T1000 (cell line): Measurements from ENCODE around the gene PPHLN1.
A peak's percentile ranks its signal among the peaks of the same experiment; 100 is the strongest.

ENCODE experiments used
- DNase-seq: peaks from one replicate; lab custom pipeline; 2025; ENCODE audit warnings: mixed read lengths; lab: John Stamatoyannopoulos, UW

PPHLN1 gene

DNA sequence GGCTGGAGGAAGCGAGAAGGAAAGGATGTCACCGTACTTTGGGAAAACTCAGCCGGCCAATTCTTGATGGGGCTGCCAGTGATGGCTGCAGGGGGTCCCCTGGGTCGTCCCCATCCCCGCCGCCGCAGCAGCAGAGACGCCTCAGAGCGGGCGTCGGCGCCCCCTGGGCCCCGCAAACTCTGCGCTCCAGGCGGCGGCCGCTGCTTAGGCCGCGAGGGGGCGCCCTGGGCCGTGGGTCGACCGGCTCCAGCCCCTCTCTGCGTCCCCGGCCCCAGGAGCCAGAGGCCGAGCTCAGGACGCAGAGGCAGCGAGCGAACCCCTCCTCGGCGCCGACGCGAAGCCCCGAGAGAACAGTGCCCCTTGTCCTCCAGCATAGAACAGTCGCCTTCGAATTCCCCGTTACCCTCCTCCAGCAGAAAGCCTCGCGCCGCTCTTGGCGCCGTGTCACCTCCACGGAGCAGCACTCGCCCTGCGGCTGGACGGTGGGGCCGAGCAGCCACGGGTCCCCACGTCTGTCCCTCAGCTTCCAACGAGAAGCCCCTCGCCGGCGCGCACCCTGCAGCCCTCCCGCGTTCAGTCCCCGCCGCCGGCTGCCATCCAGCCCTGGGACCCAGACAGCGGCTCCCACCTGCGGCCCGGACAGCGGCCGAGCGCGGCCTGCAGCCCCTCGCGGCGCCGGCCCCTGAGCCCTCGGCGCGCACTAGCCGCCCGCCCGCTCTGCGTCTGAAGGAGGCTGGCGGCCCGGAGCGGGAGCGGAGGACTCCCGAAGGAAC, 157.0 kb downstream of the PPHLN1 start:
- DNase-seq, result peak; percentile 69

DNA sequence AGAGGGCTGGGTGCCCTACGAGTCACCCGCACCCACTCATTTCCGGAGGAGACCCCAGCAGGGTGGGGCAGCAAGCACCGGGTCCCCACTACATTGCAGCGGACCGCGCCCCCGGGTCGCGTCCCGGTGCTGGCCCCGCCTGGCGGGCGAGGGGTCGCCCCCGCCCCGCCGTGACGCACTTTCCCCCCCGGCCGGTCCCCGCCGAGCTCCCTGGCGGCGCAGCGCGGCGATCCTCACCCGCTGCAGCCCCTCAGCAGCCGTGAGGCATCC, 157.5 kb downstream of the PPHLN1 start:
- DNase-seq, result no peak

DNA sequence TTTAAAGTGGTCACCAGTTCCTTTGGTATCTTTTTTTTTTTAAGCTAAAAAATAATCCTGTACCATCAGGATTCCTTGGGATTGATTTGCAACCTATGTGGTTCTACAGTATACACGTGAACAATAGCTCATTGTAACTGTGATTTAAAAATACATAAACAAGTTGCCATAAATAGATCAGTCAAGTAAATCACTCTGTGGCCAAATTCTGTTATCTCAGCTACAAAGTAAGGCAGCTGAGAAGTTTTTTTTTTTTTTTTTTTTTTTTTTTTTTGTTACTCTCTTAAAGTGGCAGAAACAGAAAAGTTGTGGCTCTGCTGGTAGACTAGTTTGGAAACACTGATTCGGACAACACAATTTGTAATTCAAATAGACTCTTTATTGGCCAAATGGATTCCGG, 159.0 kb downstream of the PPHLN1 start:
- no peak for DNase-seq

DNA sequence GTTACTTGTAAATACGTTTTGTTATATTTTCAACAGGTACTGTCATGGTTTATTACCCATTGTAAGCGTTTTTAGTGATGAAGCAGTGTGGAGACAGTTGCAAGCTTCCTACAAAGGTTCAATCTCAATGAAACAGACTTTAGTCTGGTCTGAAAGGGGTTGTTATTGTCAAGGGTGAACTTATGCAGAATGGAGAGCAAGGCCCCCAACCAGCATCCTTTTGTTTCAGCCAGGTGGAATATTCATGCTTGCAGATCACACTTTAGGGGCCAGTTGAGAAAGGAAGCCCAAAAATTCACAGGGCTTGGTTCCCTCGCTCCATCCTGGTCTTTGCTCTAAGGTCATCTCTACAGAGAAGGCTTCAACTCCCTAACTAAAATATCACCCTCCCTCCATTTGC, 159.9 kb downstream of the PPHLN1 start:
- no peak for DNase-seq

DNA sequence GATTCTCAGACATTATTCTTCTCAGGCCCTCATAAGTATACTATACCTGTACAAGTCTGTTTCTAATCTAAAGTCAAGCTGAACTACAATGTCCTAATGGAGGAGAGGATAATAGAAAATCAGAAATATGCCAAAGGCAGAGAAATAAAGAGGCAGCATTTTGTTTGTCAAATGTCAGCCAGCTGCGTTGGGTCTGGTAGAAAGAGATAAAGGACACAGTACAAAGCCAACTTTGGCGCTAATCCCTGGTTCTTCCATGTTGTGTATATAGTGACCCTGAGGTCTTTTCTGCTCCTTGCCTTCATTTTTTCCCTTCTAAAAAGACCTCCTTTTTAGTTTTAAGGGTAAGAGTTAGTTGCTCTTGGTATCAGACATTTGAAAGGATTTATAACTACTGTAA, 160.4 kb downstream of the PPHLN1 start:
- no peak for DNase-seq

DNA sequence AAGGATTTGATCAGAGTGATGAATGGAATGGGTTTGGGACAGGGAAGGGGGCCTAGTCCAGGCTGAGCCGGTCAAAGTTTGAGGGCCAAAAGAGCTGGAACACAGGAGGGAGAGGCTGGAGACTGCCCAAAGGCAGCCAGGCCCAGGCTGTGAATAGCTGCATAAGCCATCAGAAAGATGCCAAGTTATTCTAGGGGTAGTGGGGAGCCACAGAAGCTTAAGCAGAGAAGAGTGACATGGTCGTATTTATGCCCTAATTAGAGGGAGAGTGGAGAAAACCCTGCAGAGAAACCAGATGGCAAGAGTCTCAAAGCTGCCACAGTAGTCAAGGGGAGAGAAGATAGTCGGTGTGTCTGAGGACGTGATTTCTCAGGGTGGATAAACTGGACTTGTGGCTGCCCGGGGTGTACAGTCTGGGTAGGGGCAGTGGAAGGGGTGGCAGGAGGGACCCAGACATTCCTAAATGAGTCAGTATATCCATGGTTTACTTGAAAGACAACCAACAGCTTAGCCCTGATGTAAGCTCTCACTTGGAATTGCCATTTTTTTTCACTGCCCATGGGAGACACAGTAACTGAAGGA, 164.4 kb downstream of the PPHLN1 start:
- DNase-seq, result no peak
